GM12864 (cell line): ENCODE measurements around the gene CHST9.

ENCODE experiments used
- DNase-seq: peaks from one replicate; pipeline ENCODE4 v3.0.0-alpha.2; 2011; ENCODE audit warnings: low read depth
- H3K4me3 ChIP-seq: 2 replicates; pipeline ENCODE4 v1.5.1; 2011; ENCODE audit warnings: mild to moderate bottlenecking, low read depth, low read length, control low read depth
- CTCF ChIP-seq: IDR thresholded peaks from 2 replicates; pipeline ENCODE4 v1.5.1; 2011; ENCODE audit warnings: low read depth, mild to moderate bottlenecking, moderate library complexity, low read length, control low read depth, inconsistent platforms; ENCODE audit errors: missing control alignments

Gene CHST9

DNA sequence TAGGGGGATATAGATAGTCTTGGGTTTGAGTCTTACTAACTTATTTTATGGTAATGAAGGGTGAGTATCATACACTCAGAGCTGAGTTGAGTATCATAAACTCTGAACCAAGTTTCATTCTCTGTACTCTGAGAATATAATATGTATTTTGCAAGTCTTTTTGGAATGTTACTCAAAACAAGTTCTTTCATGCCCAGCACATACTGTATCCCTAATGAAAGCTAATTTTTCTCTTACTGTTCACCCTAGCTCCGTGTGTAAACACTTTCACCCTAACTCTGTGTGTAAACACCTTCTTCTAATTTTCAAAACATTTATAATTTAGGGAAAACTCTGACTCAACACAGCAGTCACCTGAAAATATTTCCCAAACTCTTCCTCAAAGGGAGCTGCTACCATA, 29.7 kb upstream of the CHST9 start:
- TF ChIP-seq CTCF, result no peak
- DNase-seq, result no peak
- no peak overlapping the region for H3K4me3 ChIP-seq

GRCh38 chr18:27213123-27213717, 28.1 kb upstream of the CHST9 start:
- TF ChIP-seq CTCF, result no peak
- no peak overlapping the region for H3K4me3 ChIP-seq
- DNase-seq, result no peak

GRCh38 chr18:27211569-27211968, 26.5 kb upstream of the CHST9 start:
- no peak for DNase-seq
- no peak overlapping the region for H3K4me3 ChIP-seq
- no peak for TF ChIP-seq CTCF

DNA sequence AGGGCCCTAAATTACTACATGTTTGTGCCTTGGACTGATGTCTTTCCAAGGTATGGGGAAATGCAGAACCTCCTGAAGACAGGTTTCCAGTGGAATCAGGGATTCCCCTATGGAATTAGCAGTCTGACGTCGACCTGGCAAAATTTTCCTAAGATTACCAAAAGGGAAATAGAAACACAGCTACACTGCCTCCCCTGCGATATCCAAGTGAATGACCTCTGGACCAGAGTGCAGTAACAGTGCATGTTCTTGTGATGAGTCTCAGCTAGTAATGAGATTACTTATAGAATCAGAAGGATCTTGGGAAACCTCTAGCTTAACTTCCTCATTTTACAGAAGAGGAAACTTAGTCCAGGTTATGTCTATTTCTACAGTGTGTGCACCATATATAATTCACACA, 21.3 kb upstream of the CHST9 start:
- DNase-seq, result no peak

DNA sequence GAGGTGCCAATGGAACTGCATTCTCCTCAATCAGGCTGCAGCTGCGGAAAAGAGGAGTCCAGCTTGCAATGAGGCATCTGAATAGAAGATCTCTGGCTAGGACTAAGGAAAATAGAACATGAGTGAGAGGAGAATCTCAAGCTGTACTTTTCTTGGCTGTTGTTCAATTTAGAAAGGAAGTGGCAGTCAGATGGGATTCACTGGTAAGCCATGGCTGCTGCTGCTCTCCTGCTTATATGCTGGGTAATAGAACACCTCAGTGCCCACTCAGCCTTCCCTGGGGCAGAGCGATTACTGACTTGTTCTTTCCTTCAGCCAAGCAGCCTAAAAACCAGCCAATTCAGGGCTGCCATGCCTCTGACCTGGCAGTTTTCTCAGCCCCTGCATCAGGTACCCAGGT, 17.6 kb upstream of the CHST9 start:
- TF ChIP-seq CTCF, result no peak
- DNase-seq, result no peak
- H3K4me3 ChIP-seq, result no peak overlapping the region

More for the DNA sequence above, 21.3 kb upstream of the CHST9 start:
- no peak for TF ChIP-seq CTCF
- no peak overlapping the region for H3K4me3 ChIP-seq

DNA sequence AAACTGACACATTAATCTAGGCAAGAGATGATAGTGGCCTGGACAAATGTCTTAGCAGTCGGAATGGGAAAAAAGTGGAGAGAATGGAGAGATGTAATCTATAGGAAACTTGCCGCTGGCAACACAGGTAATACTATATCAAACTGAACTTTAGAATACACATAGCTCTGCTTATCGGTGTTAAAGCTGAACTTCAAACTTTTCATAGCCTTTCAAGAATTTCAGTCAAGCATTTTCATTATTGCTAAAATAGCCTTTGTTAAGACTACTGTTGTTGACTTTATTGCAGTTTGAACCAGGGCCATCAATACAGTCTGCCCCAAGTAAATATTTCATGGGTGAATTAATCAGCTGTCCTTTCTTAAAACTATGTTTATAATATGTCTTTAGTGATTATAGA, 12.9 kb upstream of the CHST9 start:
- DNase-seq, result no peak
- H3K4me3 ChIP-seq, result no peak overlapping the region
- no peak for TF ChIP-seq CTCF

DNA sequence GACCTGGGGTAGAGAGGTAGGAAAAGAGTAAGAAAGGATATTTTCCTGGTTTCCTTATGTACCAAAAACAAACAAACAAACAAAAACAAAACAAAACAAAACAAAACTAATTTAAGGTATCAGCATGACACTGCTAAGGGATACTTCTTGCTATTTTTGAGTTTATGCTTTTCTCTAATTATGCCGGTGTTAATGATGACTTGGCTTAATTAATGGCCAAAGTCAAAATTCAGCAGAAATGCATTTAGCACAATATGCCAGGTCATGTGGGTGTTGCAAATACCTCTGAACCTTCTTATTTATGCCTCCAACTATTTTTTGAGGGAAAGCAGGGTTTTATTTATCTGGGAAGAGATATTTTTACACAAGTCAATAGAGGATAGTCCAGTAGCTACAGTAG, 3.2 kb upstream of the CHST9 start:
- no peak for TF ChIP-seq CTCF
- no peak overlapping the region for H3K4me3 ChIP-seq
- no peak for DNase-seq
